ENCODE measurements around the gene NOP53.

- TF ChIP-seq CTCF (IDR thresholded peaks at IDR 0.05; ENCODE audit: insufficient read depth, low read length) (no peak), GABPA (IDR thresholded peaks at IDR 0.05; ENCODE audit: low read depth) (no peak), POLR2AphosphoS5 (IDR thresholded peaks at IDR 0.05; ENCODE audit: low read depth) (no peak)
- TF ChIP-seq, protein P1, sequence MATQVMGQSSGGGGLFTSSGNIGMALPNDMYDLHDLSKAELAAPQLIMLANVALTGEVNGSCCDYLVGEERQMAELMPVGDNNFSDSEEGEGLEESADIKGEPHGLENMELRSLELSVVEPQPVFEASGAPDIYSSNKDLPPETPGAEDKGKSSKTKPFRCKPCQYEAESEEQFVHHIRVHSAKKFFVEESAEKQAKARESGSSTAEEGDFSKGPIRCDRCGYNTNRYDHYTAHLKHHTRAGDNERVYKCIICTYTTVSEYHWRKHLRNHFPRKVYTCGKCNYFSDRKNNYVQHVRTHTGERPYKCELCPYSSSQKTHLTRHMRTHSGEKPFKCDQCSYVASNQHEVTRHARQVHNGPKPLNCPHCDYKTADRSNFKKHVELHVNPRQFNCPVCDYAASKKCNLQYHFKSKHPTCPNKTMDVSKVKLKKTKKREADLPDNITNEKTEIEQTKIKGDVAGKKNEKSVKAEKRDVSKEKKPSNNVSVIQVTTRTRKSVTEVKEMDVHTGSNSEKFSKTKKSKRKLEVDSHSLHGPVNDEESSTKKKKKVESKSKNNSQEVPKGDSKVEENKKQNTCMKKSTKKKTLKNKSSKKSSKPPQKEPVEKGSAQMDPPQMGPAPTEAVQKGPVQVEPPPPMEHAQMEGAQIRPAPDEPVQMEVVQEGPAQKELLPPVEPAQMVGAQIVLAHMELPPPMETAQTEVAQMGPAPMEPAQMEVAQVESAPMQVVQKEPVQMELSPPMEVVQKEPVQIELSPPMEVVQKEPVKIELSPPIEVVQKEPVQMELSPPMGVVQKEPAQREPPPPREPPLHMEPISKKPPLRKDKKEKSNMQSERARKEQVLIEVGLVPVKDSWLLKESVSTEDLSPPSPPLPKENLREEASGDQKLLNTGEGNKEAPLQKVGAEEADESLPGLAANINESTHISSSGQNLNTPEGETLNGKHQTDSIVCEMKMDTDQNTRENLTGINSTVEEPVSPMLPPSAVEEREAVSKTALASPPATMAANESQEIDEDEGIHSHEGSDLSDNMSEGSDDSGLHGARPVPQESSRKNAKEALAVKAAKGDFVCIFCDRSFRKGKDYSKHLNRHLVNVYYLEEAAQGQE (IDR thresholded peaks at IDR 0.05; ENCODE audit: insufficient replicate concordance, low read depth): no peak
These were observed 2.7 kb upstream of the NOP53 start for GRCh38 chr19:47742634-47743033.
